ENCODE measurements around the gene UBXN10. TPM values are rescaled to one million over a fixed set of nuclear protein-coding genes. Genes with fewer than 3 reads are reported as not detected.

UBXN10 gene
- total and polyA plus RNA-seq, 12 donors, result 0.16 to 4.0 (median 1.5) TPM

DNA sequence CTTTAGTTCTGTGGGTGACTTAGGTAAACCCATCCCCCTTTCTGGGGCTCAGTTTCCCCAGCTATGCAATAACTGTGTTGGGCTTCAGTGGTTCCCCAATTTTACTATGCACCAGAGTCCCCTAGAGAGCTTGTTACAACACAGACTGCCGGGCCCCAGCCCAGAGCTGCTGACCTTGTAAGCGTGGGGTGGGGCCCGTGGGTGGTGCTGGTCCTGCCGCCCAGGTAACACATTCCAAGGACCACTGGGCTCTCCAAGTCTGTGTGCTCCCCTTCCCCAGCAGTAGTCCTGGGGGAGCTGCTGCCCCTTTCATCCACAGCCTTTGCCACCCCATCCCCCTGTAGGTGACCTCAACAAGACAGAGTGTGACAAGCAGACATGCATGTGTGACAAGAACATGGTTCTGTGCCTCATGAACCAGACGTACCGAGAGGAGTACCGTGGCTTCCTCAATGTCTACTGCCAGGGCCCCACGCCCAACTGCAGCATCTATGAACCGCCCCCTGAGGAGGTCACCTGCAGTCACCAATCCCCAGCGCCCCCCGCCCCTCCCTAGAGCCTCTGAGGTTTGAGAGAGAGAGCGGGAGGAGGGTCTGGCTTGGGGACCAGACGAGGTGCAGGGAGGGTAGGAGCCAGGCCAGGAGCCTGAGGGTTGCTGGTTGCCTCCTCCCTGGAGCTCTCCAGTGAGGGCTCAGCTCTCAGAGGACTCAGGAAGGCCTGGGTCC, 37.9 kb upstream of the UBXN10 start:
- ATAC-seq (no peak), DNase-seq (no peak)
- Histone ChIP-seq H3K4me1 (peaks cover 3 to 19% (median 13%) of the 10 kb centered on the region in 9 donors), H3K36me3 (no peaks in the 10 kb centered on the region), H3K4me3 (no peak overlapping the region), H3K9me3 (no peaks in the 10 kb centered on the region), H3K27me3 (peaks cover 0 to 20% (median 0%) of the 10 kb centered on the region in 7 donors), H3K27ac (no peak overlapping the region)
- intact Hi-C loops (cut with DNase I), result loop anchor here in 1 of 10 donors (5.0 kb wide), 1 partner anchor 41 kb away; no protein-coding TSS in a partner anchor
- WGBS, 2 donors, result 79 to 83% methylated on average over 13 of the region's 13 CpGs
- TF ChIP-seq, protein P1, sequence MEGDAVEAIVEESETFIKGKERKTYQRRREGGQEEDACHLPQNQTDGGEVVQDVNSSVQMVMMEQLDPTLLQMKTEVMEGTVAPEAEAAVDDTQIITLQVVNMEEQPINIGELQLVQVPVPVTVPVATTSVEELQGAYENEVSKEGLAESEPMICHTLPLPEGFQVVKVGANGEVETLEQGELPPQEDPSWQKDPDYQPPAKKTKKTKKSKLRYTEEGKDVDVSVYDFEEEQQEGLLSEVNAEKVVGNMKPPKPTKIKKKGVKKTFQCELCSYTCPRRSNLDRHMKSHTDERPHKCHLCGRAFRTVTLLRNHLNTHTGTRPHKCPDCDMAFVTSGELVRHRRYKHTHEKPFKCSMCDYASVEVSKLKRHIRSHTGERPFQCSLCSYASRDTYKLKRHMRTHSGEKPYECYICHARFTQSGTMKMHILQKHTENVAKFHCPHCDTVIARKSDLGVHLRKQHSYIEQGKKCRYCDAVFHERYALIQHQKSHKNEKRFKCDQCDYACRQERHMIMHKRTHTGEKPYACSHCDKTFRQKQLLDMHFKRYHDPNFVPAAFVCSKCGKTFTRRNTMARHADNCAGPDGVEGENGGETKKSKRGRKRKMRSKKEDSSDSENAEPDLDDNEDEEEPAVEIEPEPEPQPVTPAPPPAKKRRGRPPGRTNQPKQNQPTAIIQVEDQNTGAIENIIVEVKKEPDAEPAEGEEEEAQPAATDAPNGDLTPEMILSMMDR (IDR thresholded peaks at IDR 0.05), result no peak

DNA sequence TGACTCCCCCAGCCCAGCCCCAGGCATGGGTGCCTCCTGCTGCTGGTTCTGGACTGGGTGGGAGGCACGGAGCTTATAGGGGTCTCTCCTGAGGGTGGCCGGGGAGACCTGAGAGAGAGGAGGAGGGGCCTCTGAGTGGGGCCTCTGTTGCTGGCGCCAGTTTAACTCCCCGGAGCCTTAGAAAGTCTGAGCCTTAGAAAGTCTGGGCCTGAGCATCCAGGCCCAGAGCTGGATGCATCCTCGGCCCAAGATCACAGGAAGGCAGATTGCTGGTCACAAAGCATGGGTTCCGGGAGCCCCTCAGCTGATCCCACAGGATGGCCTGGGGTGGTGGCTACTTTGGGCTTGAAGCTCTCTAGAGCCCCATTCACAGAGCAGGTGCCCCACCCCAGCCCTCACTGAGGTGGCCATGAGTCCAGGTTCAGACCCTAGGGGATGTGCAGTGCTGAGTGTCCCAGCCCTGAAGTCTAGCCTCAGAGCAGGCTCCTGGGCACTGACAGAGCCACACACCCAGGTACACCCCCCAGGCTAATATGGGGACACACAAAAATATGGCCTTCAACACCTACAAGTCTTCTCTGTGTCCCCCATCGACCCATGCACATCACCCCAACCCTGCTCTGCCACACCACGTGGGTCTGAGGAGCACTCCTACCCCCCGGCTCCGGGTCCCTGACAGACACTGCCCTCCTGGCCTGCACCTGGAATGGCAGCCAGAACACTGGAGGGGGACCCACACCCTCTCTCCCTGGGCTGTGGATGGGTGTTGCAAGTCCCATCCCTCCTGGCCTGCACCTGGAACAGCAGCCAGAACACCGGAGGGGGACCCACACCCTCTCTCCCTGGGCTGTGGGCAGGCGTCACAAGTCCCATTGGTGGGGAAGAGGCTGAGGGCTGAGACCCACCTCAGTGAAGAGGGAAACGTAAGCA, 37.1 kb upstream of the UBXN10 start:
- Histone ChIP-seq H3K4me3 (no peak overlapping the region), H3K27ac (no peak overlapping the region), H3K27me3 (peaks cover 0 to 20% (median 0%) of the 10 kb centered on the region in 7 donors), H3K4me1 (peaks cover 3 to 21% (median 15%) of the 10 kb centered on the region in 9 donors), H3K9me3 (no peaks in the 10 kb centered on the region), H3K36me3 (no peaks in the 10 kb centered on the region)
- TF ChIP-seq, protein P1 (IDR thresholded peaks at IDR 0.05), result no peak
- DNase-seq (no peak), ATAC-seq (no peak)
- intact Hi-C loops (cut with DNase I), result loop anchor here in 1 of 10 donors (5.0 kb wide), 1 partner anchor 42 kb away; no protein-coding TSS in a partner anchor
- WGBS, 2 donors, result 85 to 87% methylated on average over 13 of the region's 13 CpGs

DNA sequence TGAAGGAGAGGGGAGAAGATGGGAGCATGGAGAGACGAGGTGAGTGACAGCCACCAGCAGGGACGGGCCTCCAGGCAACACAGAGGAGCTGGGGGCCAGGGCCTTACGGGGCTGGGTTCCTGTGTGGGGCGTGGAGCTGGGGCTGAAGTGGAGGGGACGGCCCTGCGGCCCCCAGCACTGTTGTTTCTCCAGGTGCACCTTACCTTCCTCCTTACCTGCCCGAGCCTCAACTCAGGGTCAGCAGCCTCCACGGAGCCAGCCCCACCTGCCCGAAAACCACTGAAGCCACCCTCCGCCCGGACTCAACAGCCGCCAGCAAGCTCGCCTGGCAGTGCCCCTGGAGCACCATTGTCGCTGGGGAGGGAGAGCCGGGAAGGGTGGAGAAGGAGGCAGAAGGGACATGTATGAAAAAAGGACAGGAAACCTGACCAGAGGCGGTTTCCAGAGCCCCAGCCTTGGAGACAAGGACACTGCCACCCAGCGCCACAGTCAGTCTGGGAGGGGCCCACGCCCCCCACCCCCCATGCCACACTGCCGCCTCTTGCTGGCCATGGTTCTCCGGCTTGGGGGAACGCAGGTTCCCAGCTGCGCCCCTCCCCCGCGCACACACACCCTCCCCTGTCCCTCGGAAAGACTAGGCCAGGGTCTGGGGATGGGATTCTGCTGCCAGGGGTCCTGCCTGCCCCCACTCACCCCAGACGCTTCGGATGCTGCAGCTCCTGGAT, 36.1 kb upstream of the UBXN10 start:
- no peak overlapping the region for H3K27ac ChIP-seq
- WGBS, 2 donors, result 82 to 88% methylated on average over 26 to 27 of the region's 27 CpGs
- H3K9me3 ChIP-seq, result no peaks in the 10 kb centered on the region
- no peak overlapping the region for H3K4me3 ChIP-seq
- peaks cover 0 to 20% (median 0%) of the 10 kb centered on the region in 7 donors for H3K27me3 ChIP-seq
- DNase-seq (no peak), ATAC-seq (no peak)
- intact Hi-C loops (cut with DNase I), result loop anchor here in 8 of 10 donors (5.0 kb wide), 6 partner anchors 42 to 343 kb away; partner anchors contain the start of gene PLA2G2A (in 4 of the 8)
- H3K36me3 ChIP-seq, result no peaks in the 10 kb centered on the region
- H3K4me1 ChIP-seq, result peaks cover 3 to 25% (median 15%) of the 10 kb centered on the region in 9 donors
- TF ChIP-seq, protein P1 (IDR thresholded peaks at IDR 0.05), result no peak

All from heart right ventricle (tissue), 16 donors.